GM18520 (cell line): Measurements from ENCODE around the gene GCC1.
A peak's percentile ranks its signal among the peaks of the same experiment; 100 is the strongest.
"Not testable (repeated sequence)": the region's sequence is repeated elsewhere in the genome, so short reads cannot be mapped to it uniquely, and the experiment has no call there.

Source experiments
- ATAC-seq: cut with Tn5 transposase; IDR thresholded peaks from one replicate; pipeline ENCODE4 v1.9.1; 2021; ENCODE audit not compliant: unreplicated experiment

The GCC1 gene

DNA sequence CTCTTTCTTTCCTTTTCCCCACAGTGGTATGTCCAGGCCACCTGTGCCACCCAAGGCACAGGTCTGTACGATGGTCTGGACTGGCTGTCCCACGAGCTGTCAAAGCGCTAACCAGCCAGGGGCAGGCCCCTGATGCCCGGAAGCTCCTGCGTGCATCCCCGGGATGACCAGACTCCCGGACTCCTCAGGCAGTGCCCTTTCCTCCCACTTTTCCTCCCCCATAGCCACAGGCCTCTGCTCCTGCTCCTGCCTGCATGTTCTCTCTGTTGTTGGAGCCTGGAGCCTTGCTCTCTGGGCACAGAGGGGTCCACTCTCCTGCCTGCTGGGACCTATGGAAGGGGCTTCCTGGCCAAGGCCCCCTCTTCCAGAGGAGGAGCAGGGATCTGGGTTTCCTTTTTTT lies 5.8 kb upstream of the GCC1 start:
- ATAC-seq: no peak

DNA sequence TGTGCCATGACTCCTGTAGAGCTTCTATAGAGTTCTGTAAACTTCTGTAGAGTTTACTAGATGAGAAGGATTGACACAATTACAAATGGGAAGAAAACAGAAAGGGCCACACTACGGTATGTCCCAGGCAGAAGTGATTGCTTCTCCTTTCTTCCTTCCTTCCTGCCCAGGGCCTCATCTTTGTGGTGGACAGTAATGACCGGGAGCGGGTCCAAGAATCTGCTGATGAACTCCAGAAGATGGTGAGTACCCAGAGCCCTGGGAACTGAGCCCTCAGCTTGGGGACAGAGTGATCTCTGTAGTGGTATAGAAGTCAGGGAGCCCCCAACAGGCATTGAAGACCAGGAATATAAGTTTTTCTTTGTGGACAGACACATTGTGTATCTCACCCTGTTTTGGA lies 4.5 kb upstream of the GCC1 start:
- no peak for ATAC-seq

DNA sequence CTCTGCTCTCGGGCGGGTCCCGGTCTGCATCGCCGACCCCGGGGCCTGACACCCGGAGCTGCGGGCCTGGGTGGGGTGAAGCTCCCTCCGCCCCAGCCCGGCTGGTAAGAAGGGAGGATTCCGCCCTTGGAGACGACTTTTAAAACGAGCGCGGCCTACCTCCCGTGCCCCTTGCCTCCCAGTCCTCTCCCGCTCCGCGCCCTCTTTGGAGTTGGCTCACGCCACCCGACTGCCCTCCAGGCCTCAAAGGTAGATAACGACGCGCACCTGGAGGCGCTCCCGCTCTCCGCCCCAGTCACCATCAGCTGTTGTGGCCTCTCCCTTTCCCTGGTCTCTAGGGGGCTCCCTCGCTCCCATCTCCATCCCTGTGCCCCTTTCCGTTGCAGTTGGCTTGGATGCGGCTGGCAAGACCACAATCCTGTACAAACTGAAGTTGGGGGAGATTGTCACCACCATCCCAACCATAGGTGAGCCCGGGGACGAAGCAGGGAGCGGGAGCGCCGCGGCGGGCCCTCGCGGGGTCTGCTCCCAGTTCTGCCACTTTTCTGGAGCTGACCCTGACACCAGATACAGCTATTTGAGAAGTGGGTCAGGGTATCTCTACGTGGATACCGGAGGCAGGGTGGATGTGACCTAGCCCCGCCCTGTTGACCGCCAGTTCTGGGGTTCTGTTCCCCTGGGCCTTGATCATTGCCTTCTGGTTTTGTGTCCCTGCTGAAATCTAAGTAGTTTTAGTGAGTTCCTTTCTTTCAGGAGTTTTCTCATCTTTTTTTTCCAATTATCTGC lies 3.5 kb upstream of the GCC1 start:
- ATAC-seq: no peak

DNA sequence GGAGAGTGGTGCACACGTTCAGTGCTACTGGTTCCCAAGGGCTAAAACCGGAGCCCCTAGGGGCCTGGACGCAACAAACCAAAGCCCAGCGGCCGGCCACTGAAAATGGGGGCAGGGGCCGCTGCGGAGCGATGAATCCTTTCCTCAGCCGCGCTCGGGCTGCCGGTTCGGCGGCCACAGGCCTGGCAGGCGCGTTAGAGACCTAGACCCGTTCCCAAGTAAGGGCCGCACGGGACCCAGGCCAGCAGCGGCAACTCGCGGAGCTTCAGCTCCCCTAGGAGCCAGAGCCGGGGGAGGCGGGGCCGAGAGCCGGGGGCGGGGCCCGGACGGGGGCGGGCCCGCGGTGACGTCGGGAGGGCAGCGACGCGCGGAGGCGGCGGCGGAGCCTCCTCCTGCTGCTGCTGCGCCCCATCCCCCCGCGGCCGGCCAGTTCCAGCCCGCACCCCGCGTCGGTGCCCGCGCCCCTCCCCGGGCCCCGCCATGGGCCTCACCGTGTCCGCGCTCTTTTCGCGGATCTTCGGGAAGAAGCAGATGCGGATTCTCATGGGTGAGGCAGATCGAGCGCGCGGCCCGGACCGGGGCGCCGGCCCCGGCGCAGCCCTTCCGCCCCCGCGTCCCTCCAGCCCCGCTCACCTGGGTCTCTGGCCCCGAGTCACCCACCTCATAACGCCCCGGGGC lies 2.8 kb upstream of the GCC1 start, which contains the start of gene ARF5:
Gene ARF5, plus strand, starts transcription at position 393 of the 678 bp plus-strand sequence. Its CDS starts 88 bp downstream, at position 481.
- peak; percentile 57 for ATAC-seq

DNA sequence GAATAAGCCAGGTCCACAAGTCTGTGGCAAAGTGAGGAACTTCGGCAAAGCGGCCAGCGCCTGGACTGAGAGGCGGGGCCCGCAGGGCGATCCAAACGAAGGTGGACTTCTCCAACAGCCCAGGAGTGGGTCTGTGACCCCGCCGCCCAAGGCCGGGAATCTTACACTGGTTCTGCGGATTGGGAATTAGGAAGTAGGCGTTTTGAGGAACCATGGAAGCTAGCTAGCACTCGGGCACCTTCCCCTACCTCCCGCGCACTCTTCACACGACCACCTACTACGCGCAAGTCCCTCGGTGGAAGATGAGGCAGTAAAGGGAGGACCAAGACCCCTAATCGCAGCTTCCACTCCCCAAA lies 2.2 kb upstream of the GCC1 start:
- ATAC-seq: no peak

DNA sequence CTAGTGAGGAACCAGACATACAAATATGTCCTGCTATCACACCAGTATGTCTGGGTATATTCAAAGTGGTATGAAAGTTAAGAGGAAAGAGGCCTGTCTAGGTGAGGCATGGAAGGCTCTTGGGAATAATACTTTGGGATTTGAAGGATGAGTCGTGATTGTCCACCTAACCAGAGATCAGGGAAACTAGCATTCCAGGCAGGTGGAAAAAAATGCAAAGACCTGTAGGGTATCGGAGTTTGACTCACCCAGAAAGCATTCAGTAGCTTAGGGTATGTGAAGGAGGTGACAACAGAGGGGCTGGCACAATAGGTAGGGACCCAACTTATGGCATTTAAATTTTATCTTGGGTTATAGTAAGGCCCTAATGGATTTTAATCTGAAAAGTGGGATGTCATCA lies 950 bp upstream of the GCC1 start:
- no peak for ATAC-seq

DNA sequence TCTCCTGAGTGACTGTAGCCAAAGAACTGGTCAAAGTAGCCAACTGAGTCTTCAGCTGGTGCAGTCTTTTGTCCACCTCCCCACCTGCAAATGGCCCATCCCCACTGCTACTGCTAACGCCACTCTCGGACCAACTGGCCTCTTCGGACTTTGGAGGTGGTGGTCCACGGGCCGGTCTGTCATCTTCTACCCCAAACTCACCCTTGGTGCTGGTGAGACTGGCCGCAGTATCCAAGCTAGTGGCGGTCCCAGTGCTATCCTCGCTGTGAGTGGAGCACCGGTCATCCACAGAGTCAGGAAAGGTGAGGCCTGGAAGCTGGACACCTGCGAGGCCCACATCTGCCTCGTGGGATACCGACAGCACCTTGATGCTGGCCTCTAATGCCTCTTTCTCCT lies 750 bp downstream of the GCC1 start:
- ATAC-seq: no peak

DNA sequence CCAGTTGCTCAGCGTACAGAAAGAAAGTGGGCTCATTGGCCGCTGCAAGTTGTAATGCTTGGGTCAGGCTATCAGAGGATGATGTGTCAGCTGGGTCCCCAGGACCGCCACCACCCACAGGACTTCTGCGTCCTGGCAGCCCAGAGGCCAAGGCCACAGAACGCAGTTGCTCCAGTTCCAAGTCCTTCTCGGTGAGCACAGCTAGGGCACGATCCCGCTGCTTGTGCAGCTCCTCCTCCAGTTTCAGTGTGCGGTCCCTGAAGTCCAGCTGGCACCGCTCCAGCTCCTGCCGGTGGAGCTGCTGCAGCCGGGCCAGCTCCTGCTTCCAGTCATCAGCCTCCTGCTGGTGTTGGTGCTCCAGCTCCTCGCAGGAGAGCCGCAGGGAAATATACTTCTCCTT lies 3.0 kb downstream of the GCC1 start:
- ATAC-seq: no peak

DNA sequence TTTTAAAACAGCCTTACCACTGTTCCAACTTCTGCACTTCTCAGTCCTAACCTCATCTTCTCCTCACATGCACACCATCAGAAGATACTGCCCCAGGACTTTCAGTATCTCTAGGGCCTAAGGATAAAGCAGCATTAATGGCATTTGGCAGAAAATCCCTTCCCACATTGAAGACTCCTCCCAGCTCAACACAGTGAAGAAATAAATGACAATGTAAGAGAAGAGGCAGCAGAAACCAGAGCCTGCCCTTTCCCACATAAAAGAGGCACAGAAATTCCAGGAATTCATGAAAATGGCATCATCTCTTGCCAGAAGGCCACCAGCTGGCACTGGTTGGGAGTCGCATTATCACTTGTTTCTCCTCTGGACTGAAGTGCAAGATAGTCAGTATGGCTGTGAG lies 3.7 kb downstream of the GCC1 start:
- no peak for ATAC-seq

DNA sequence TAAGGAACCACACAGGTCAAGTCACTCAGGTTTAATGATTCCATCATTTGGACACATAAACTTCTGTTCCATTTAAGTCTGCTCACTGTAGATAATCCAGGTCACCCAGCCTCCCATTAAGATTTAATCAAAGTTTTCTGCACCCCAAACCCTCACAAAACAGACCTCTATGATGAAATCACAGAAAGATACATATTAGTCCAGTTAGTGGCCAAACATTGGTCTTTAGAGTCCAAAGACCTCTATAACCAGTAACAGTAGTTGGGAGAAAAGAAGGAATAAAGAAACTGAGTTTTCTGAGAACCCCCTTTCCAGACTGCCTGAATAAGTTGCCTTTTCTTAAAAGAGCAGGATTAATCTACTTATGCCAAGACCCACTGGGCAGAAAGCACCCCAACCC lies 4.8 kb downstream of the GCC1 start:
- no peak for ATAC-seq

DNA sequence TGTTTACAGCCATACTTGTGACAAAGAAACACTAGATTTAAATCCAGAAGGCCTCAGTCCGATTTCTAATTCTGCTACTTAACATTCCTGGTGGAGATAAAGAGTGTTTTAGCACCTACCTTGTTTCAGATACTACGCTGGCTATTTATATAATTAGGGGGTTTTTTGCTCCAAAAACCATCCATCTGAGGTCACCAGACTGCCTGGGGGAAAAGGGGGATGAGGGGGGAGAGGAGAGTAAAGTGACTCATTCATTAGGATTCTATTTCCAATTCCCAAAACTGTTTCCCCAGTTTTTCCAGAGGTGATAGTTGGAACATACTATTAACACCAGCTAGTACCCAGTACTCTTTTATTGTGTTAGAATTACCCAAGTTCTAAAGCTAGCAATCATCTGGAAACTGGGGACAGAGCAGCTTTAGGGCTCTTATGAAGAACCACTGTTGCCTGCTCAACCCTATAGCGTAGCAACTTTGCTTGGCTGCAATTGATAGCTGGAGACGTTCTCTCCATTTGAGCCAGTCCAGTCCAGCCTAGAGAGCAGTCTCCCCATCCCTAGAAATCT lies 6.6 kb downstream of the GCC1 start:
- no peak for ATAC-seq

DNA sequence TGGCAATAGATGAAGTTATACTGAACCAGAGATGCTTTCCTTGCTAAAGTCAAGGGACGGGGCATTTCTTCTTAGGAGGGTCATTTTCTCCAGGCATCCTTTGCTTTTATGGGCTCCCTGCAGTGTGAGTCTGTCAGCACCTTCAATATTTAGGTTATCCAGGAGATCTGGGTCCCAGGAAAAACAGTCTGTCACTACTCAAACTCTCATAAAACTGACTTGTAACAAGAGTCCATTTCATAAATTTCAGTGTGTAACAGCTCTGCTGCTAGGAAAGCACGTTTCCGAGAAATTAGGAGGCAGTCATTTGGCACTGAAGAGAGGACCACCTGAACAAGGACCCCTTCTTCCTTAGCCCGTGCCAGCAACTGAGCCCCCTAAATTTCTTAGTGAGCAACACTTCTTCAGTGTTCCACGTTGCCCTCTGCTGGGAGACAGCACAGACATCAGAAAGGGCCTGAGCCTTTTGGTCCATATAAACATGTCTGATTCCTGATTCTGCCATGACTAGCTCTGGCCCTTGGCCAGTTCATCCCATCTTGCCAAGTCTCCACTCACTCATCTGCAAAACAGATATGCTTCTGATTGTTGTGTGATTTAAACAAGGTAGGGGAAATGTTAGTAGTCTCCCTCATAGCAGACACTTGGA lies 7.2 kb downstream of the GCC1 start:
- no peak for ATAC-seq

DNA sequence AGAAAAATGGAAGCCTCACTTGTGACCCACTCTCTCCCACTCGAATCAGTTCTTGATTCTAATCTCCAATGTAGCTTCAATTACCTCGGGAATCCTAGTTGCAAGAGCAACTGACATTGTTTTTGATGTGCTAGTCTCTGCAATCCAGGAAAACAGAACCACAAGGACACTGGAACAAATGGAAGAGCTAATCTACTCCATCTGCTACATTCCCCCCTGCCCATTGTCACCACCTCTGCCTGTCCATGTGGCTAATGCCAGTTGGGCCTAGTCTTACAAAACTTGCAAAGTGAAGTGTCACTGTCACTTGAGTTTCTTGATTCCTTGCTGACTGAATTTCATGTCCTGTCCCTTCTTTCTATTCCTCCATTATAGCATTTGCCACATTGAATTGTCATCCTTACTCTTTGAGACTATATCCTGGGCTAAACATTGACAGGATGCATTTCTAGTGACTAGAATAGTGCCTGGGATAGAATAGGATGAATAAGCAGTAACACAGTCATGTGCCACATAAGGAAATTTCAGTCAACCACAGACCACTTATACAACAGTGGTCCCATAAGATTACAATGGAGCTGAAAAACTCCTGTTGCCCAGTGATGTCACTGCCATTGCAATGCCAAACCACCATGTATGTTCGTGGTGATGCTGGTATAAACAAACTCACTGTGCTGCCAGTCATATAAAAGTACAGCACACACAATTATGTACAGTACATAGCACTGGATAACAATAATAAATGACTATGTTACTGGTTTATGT lies 13.5 kb downstream of the GCC1 start:
- no peak for ATAC-seq

DNA sequence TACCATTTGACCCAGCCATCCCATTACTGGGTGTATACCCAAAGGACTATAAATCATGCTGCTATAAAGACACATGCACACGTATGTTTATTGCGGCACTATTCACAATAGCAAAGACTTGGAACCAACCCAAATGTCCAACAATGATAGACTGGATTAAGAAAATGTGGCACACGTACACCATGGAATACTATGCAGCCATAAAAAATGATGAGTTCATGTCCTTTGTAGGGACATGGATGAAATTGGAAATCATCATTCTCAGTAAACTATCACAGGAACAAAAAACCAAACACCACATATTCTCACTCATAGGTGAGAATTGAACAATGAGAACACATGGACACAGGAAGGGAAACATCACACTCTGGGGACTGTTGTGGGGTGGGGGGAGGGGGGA lies 17.4 kb downstream of the GCC1 start:
- not testable (repeated sequence) for ATAC-seq

DNA sequence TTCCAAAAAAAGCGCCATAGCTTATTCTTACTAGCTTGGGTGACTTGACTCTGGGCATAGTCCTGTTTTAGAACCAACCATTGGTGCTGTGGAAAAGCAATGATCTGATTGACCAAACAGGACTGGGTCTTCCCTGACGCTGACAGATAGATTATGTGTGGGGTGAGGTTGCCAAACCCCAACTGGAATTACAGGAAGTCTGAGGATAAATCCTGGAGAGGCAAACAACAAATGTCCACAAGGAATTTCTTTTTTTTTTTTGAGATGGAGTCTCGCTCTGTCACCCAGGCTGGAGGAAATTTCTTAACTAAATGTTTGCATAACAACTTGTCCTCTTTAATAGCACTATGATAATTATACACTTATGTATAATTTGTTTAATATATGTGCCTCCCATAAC lies 19.2 kb downstream of the GCC1 start:
- no peak for ATAC-seq

DNA sequence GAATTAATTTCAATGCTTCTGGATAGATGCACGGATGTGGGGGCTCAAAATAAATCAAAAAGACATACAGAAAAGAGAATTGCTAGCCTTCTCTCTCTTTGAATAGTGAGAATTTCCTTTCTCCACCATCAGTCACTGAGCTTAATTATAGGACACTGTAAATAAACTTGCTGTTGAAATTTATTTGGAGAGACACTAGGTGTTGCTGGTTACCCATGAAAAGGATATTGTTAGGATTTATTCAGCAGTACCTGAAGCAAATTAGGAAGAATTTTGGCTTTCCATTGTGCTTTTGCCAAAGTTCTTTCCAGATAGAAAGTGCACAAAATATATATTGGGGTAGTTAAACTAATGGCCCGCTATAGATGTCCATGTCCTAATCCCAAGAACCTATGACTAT lies 27.6 kb downstream of the GCC1 start:
- no peak for ATAC-seq

DNA sequence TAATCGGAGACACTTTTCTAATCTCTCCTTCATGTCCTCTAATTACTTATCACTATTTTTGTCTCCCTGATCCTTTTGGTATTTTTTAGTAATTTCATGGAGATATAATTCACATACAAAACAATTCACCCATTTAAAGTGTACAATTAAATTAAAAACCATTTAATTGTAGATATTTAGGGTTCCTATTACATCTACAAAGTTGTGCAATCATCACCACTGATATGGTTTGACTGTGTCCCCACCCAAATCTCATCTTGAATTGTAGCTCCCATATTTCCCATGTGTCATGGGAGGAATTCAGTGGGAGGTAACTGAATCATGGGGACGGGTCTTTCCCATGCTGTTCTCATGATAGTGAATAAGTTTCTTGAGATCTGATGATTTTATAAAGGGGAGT lies 29.0 kb downstream of the GCC1 start:
- no peak for ATAC-seq

DNA sequence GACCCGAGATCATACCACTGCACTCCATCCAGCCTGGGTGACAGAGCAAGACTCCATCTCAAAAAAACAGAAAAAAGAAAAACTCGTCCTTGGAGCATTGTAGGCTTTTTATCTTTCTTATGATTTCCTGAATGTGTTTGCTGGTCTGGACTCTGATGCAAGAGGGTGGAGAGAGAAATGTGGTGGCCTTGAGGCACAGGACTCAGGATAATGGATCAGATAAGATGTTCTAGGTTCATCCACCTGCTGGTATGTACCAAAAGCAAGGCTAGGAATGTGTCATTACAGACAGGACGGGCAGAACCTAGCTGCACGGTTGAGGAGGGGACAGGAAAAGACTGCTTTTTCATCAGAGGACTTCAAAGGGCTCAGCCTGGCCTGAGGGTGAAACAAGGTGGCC lies 33.5 kb downstream of the GCC1 start:
- no peak for ATAC-seq

DNA sequence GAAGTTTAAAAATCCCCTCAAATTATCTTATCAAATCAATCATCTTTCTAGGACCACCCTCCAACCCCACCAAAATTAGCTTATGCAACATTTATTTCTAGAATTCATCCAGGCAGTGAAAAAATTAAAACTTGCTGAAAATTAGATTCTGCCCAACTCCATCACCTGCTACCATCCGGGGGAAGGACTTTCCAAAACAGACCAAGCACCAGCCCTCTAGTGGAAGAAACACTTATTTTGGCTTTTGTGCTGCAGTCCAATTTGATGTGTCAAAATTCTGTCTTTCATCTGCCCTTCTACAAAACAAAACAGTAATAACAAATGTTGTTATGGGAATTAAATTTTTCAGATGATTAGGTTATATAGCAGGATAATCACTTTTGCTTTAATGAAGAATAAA lies 35.1 kb downstream of the GCC1 start:
- no peak for ATAC-seq

DNA sequence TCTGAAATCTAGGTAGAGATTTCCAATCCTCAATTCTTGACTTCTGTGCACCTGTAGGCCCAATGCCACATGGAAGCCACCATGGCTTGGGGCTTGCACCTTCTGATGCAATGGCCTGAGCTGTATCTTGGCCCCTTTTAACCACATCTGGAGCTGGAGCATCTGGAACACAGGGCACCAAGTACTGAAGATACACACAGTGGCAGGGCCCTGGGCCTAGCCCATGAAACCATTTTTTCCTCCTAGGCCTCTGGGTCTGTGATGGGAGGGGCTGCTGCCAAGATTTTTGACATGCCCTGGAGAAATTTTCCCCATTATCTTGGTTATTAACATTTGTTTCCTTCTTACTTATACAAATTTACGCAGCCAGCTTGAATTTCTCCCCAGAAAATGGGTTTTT lies 39.1 kb downstream of the GCC1 start:
- ATAC-seq: no peak

DNA sequence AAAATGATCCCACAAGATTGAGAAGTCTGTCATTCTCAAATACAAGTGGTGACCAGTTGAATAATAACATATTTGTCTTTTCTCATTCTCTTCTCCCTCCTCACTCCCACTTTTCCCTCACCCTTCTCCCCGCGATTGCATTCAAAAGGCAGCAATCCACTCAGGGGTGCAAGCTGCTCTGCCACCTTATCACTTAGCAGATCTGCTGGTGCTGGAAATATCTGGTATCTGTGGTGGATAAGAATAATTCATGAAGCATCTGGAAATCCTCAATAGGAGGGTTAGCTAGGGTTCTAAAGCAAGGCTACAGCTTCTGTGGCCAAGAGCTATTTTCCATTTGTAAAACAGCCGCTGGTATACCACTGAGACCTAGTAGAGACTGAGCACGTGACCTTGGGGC lies 43.8 kb downstream of the GCC1 start:
- no peak for ATAC-seq
